ENCODE results near the gene EFNA2. TPM values are rescaled to one million over a fixed set of nuclear protein-coding genes. Genes with fewer than 3 reads are reported as not detected.
A peak's percentile ranks its signal among the peaks of the same experiment; 100 is the strongest.

EFNA2 gene
- total and polyA plus RNA-seq, 2 of the 8 experiments (the other 6 are each of a cell fraction or from before 2014, with no cell fraction given): 4.0 to 7.0 TPM

DNA sequence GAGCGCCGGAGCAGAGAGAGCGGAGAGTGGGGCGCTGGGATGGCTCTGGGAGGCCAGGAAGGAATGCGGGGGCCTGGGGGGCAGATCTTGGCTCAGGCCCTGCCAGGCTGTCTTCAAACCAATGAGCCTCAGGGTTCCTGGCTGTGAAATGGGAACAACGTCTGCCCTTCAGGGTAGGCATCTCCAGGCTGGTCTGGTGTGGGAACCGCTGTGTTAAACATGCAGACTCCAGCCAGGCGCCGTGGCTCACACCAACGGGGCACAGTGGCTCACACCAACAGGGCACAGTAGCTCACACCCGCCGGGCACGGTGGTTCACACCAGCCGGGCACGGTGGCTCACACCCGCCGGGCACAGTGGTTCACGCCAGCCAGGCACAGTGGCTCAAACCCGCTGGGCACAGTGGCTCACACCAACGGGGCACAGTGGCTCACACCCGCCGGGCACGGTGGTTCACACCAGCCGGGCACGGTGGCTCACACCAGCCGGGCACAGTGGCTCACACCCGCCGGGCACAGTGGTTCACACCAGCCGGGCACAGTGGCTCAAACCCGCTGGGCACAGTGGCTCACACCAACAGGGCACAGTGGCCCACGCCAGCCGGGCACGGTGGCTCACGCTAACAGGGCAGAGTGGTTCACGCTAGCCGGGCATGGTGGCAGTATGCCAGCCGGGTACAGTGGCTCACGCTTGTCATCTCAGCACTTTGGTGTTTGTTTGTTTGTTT is 40.1 kb downstream of the EFNA2 start:
- Histone ChIP-seq H3K9ac (replicated peaks in 1 of 4; ENCODE audit: extremely low read depth in 1 of 4, low read depth in 3 of 4, low read length in 3 of 4) (no peak overlapping the region), H2BK12ac (ENCODE audit: low read depth, low read length) (no peak overlapping the region), H3K23ac (ENCODE audit: insufficient read length) (no peak overlapping the region), H4K20me1 (replicated peaks in 1 of 2; ENCODE audit: control insufficient read depth in 1 of 2, insufficient read depth in 2 of 2, low read length in 2 of 2) (no peaks in the 10 kb centered on the region), H2AFZ (ENCODE audit: low read length) (no peak overlapping the region), H3K27me3 (replicated peaks in 1 of 4; ENCODE audit: control insufficient read depth in 3 of 4, extremely low read depth in 1 of 4, insufficient read depth in 3 of 4, low read length in 3 of 4) (no peaks in the 10 kb centered on the region; a peak in 1 of 7 replicates), H4K91ac (replicated peaks; ENCODE audit: insufficient read length, low read length) (no peak overlapping the region), H2AK5ac (ENCODE audit: low read depth, low read length) (0 out of 2 replicates have a peak overlapping the region, but pooled peaks have one; percentile 24), H3K79me2 (ENCODE audit: control insufficient read depth in 1 of 2, insufficient read depth in 2 of 2, low read length in 2 of 2) (no peaks in the 10 kb centered on the region), H3K27ac (ENCODE audit: low read depth, low read length) (no peak overlapping the region), H4K5ac (ENCODE audit: insufficient read length, low read depth, low read length) (no peak overlapping the region), H3K4me2 (ENCODE audit: insufficient read depth in 1 of 2, low read depth in 2 of 2, low read length in 2 of 2) (peak overlapping the region in 1 of 2 experiments; percentile 7; a peak in 1 of 4 replicates), H4K8ac (ENCODE audit: extremely low read depth, insufficient read depth, low read length) (no peak overlapping the region; the same call in 1 of the 2 replicates), H2BK120ac (replicated peaks; ENCODE audit: low read depth, low read length) (no peak overlapping the region), H3K79me1 (ENCODE audit: low read depth, low read length) (no peaks in the 10 kb centered on the region), H3K18ac (ENCODE audit: extremely low read depth, low read length) (no peak overlapping the region), H2BK15ac (ENCODE audit: low read length) (no peak overlapping the region), H3K4me3 (ENCODE audit: extremely low read depth in 1 of 4, insufficient read depth in 2 of 4, low read depth in 3 of 4, low read length in 4 of 4) (peak overlapping the region in 1 of 4 experiments; percentile 36; a peak in 2 of 8 replicates), H3K56ac (replicated peaks; ENCODE audit: insufficient read length, low read depth, low read length) (no peak overlapping the region), H2BK5ac (ENCODE audit: low read depth, low read length) (no peak overlapping the region), H3K4ac (replicated peaks; ENCODE audit: insufficient read length, low read depth, low read length) (no peak overlapping the region), H2BK20ac (ENCODE audit: low read length) (no peak overlapping the region), H3K36me3 (ENCODE audit: control insufficient read depth in 2 of 4, insufficient read depth in 4 of 4, low read length in 3 of 4) (no peaks in the 10 kb centered on the region), H3K14ac (ENCODE audit: insufficient read length) (no peak overlapping the region), H3K23me2 (ENCODE audit: low read depth, low read length) (no peaks in the 10 kb centered on the region), H3K4me1 (replicated peaks in 1 of 4; ENCODE audit: control insufficient read depth in 3 of 4, insufficient read depth in 4 of 4, low read length in 3 of 4) (no peaks in the 10 kb centered on the region), H3K9me3 (ENCODE audit: insufficient read depth in 2 of 2, low read depth in 1 of 2, low read length in 1 of 2) (no peaks in the 10 kb centered on the region)
- WGBS, 2 experiments (ENCODE audit: extremely low coverage in 1 of 2, insufficient coverage in 1 of 2, insufficient read length in 1 of 2, insufficient replicate concordance in 2 of 2, low coverage in 1 of 2, low lambda C conversion rate in 2 of 2, missing lambda C conversion rate in 1 of 2): 97% methylated on average over 36 of the region's 38 CpGs; no CpG with 5 or more reads in 1 of the 2 experiments
- CTCF ChIA-PET (ENCODE audit: partially characterized antibody): interaction anchor here (0.7 to 3.5 kb wide), 2 partner anchors 9 to 18 kb away, joined by 3 to 24 read pairs; no protein-coding TSS in a partner anchor
- POLR2A ChIA-PET (ENCODE audit: partially characterized antibody): no interaction called here
- DNase-seq (ENCODE audit: low read depth in 1 of 2, low spot score in 2 of 2): no peak
- FAIRE-seq: no peak
- TF ChIP-seq KDM1A (IDR thresholded peaks at IDR 0.05; ENCODE audit: borderline replicate concordance, low read length): no peak
- TF ChIP-seq RNF2 (IDR thresholded peaks at IDR 0.05; ENCODE audit: borderline replicate concordance, low read depth, low read length, missing control alignments, poor library complexity, severe bottlenecking): no peak
- no peak for TF ChIP-seq NRF1 (IDR thresholded peaks at IDR 0.05; ENCODE audit: low read depth, low read length)
- no peak for TF ChIP-seq KDM5A (IDR thresholded peaks at IDR 0.05; ENCODE audit: low read length)
